ENCODE measurements around the gene ATP10A. TPM values are rescaled to one million over a fixed set of nuclear protein-coding genes. Genes with fewer than 3 reads are reported as not detected.

Gene ATP10A
- total RNA-seq, 1 donor from 2014 or later = 60.2 TPM

DNA sequence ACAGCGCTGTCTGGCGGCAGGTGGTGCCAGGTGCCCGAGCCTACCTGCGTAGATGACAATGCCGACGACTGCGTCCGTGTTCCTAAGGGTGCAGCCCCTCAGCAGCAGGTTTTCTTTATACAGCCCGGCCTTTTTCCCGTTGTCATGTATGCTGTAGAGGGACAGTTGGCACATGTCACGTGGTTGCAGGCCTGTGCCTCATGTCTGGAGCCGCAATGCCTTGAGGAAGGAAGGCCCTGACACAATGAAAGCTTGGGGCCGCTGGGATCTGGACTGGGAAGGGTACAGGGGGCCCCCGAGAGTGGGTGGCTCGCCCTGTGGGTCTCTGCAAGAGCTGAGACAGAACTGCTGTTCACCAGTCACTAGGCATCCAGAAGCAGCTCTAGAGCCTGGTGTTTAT, 136.0 kb downstream of the ATP10A start:
- intact Hi-C loops (cut with micrococcal nuclease) = no loop called here

DNA sequence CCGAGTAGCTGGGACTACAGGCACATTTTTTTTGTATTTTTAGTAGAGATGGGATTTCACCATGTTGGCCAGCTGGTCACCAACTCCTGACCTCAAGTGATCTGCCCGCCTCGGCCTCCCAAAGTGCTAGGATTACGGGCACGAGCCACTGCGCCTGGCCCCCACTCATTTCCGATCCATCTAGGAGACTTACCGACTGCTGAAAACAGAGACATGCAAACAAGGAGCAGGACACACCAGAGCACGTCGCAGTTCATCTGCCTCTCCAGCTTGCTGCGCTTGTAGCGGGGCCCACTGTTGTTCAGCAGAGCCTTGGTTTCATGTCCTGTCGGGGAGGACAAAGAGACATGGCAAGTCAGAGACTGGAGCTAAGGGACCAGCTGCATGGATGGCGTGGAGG, 137.4 kb downstream of the ATP10A start:
- intact Hi-C loops (cut with micrococcal nuclease) = no loop called here

DNA sequence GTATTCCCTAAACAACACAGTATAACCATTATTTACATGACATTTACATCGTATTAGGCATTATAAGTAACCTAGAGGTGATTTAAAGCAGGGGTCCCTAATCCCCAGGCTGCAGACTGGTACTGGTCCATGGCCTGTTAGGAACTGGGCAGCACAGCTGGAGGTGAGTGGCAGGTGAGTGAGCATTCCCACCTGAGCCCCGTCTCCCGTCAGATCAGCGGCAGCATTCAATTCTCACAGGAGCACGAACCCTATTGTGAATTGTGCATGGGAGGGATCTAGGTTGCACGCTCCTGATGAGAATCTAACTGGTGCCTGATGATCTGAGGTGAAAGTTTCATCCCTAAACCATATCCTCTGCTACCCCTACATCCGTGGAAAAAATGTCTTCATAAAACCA, 138.2 kb downstream of the ATP10A start:
- intact Hi-C loops (cut with micrococcal nuclease) = no loop called here

DNA sequence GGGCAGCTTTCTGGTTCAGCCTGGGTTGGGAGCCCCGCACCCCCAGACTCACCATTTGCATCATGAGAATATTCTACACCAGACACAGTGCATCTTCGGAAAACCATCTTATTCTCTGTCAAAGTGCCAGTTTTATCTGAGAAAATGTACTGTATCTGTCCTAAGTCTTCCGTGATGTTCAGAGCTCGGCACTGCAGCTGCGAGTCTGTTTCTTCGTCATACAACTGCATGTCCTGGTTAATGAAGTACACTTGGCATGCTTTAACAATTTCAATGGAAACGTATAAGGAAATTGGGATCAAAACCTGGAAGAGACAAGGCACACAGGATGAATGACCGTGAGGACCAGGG, 141.5 kb downstream of the ATP10A start:
- intact Hi-C loops (cut with micrococcal nuclease) = no loop called here

DNA sequence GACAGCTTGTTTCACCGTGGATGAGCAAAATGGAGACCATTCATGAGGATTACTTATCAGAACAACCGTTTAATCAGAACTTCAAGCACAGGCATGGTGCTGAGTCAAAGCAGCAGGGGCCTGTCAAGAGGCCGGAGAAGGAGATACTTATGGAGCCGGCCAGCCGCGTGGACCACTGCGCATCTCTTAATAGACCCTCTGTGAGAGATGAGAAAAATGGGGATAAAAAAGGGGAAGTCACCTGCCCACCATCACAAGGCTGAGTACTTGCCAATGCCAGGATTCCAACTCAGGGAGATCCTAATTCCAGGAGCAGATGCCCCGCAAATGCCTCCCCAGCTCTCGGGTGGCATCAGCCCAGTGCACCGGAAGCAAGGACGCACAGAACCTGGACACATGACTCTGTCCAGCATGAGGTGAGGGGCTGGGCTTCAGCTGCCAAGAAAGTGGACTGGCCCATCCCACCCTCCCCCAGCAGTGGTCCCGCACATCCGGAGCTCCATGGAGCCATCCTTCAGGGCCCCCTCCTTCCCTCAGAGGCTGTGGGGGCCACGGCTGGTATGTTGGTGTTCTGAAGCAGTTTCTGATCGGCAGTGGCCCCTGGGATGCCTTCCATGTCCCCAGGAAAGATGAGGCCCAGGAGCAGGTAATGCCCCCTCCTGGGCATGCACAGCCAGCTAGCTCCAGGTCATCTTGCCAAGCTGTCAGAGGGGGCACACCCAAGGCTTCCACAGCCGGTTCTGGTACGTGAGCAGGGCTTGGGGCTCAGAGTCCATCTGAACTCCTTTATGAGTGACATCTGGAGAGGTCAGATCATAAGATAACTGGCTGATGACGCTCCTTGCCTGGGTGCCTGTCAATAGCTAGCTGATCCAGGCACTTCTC, 143.8 kb downstream of the ATP10A start:
- intact Hi-C loops (cut with micrococcal nuclease) = loop anchor here (10.0 kb wide), 1 partner anchor 145 kb away; the partner anchor contains the start of gene ATP10A

DNA sequence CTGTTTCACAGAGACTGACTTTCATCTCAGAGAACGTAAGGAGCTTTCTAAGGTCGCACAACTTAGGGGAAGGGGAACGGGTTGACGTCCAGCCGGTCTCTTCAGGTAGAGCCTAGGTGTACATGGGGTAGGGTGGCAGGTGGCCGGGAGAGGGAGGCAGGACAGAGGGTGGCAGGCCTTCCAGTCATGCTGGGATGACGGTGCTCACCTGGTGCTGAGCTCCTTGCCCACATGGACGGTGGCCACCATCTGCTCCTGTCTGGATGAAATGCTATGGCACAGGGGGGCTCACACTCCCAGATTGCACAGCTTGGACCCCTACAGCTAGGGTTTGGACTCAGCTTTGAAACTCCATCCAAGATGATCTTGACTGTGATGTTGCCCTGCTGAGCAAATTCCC, 144.5 kb downstream of the ATP10A start:
- intact Hi-C loops (cut with micrococcal nuclease) = loop anchor here (10.0 kb wide), 1 partner anchor 146 kb away; the partner anchor contains the start of gene ATP10A

DNA sequence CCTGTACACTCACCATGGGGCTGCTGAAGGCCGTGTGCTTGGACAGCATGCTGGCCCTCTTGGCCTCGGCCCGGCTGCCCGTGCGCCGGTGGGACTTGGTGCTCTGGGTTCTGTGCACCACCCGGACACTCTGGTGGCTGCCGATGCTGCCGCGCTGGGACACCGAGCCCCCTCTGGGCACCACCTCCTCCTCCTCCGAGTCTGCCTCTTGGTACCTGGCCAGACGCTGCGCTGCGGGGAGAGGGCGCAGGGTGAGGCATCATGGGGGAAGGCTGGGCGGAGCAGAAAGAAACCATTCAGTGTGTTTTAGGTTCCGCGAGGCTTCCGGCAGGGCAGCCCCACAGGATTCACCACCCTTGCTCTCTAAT, 145.0 kb downstream of the ATP10A start:
- intact Hi-C loops (cut with micrococcal nuclease) = loop anchor here (10.0 kb wide), 1 partner anchor 147 kb away; the partner anchor contains the start of gene ATP10A

DNA sequence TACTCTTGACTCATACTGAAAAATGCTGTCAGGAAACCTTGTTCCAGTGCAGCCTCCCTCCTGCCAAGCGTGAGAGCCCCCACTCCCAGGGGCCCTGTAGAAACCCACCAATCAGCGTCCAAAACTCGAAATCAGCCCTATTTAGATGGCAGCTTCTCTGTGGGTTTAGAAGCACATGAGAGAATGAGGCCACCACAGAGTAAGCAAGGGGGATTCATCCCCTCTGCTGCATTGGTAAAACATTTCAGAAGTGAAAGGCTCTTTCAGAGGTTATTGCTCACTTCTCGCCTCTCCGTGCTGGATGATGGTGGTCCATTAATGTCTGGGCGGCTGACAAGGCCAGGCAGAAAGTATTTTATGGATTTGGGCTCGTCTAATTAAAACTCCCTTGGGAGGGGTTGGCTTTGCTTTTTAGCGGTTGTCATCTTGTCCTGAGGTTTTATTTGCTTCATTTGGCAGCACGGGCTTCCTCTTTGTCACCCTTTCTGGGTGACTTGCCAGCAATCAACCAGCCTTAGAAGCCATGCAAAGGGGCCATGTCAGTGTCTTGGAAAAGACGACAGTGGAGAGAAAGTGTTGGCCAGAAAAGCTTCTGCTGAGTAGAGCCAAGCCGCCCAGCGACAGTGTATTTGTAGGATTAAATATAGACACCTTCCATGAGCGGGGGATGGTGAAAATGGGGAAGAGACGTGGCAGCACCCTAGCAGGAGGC, 145.5 kb downstream of the ATP10A start:
- intact Hi-C loops (cut with micrococcal nuclease) = loop anchor here (10.0 kb wide), 1 partner anchor 147 kb away; the partner anchor contains the start of gene ATP10A

DNA sequence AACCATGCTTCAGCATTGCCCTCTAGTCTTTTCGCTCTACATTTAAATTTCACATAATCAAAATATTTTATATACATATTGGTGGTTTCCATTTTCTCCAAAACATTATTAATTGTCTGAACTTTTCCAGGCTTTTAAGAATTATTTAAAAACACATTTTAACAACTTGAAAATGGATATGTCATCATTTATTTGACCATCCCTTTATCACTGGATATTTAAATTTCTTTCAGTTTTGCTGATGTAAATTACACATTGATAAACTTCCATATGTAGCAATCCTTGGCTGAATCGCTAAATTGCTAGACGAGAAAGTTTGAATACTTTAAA, 146.0 kb downstream of the ATP10A start:
- intact Hi-C loops (cut with micrococcal nuclease) = loop anchor here (10.0 kb wide), 1 partner anchor 148 kb away; the partner anchor contains the start of gene ATP10A

DNA sequence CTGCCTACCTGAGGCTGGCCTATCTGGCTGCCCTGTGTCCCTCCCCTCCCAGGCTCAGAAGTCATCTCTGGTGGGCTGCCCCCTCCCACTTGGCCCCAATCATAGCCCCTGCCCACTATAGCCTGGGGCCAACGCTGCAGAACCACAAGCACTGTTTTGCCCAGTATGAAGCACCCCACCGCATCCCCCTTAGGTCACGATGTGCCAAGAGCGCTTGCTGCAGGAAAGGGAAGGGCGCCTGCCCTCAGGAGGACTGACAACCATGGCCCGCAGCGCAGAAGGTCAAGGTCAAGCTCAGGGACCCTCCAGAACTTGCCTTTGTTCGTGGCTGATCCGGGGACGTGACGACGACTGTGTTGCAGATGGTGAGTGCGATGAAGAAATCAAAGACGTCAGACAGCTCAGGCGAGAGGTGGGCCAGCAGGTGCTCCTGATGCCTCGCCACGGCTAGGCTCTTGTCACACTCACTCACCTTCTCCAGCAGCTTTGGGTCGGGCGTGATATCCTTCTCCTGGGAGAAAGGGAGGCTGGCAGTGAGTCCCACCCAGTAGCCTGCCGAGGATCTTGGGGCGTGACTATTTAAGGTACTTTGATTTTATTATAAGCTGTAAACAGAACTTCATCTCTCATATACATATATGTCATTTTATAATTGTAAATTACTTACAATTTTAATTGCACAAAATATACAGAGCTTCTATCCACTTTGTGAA, 146.6 kb downstream of the ATP10A start:
- intact Hi-C loops (cut with micrococcal nuclease) = loop anchor here (10.0 kb wide), 1 partner anchor 148 kb away; the partner anchor contains the start of gene ATP10A

DNA sequence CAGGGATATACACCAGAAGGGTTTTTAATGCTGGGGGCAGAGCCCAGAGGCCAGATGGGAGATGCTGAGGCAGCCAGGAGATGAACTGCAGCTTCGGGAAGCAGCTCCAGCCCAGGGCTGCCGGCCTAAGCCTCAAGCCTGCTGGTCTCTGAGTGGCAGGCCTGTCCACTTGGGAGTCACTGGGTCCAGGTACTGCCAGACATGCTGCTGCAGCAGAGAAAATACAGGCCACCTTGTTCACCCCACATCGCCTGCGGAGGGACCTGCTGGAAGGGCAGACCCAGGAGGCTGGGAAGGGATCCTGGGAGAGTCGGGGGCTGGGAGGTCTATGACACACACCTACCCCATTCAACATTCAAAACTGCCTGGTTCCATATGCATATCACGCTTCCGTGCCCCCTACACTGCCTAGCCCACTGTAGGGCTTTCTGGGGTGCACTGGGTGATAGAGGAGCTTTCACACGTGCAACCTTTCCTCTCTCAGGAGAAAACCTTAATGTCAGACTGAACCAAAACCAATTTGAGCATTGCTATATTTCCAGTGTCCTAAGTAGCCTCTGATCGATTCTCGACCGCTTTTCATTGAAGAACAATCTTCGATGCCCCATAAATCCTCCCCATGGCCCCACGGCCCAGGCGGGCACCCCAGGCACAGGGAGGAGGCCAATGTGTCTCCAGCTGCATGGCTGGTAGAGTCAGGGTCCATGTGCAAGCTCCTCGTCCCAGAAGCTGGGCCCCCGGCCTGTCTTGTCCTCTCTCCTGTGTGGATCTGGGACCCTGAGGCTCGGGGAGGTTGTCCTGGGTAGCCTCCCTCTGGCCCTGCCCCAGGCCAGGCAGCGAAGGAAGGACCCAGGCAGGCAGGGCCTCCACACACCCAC, 147.4 kb downstream of the ATP10A start:
- intact Hi-C loops (cut with micrococcal nuclease) = loop anchor here (10.0 kb wide), 1 partner anchor 149 kb away; the partner anchor contains the start of gene ATP10A

DNA sequence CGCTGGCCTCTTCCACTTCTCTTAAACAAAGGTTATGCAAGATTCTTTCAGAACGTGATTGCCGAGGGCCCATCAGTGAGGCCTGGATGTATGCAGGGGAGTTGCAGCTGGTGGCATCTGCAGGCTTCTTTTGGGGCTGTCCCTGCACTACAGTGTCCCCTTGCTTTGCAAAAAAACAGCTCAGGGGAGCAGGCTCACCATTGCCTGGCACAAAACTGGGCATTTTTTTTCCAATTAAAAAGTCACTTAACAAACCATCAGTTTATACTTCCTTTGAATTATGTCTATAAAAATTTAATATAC, 148.6 kb downstream of the ATP10A start:
- intact Hi-C loops (cut with micrococcal nuclease) = loop anchor here (10.0 kb wide), 1 partner anchor 150 kb away; the partner anchor contains the start of gene ATP10A

DNA sequence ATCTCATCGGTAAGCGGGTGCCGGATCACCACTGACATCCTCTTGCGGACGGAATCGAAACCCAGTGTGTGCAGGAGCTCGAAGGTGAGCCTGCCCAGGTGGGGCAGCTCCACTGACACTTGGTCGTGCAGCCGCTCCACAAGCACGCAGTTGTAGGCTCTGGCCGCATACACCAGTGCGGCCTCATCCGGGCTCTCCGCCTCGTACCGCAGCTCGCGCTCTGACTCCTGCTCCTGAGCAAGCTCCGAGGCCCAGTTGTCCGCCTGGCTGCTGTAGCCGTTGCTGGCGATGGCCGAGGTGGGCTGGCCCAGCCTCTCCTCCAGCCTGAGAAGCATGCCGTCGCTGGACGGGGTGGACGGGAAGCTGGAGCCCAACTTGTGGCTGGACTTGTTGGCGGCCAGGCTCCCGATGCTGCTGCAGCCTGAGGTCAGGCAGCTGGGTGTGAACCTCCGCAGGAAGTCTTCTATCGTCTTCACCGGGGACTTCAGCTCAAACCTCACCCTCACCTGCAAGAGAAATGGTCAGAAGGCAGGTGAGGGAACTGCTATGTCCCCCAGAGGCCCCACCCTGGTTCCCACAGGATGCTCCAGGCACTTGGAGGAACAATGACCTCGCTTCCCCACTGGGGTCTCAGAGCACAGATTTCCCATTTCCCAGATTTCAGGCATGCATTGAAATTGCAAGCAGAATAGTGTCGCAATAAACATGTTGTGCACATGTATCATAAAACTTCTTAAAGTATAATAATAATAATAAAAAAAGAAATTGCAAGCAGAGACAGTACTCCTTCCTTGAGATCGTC, 149.2 kb downstream of the ATP10A start:
- intact Hi-C loops (cut with micrococcal nuclease) = loop anchor here (10.0 kb wide), 1 partner anchor 151 kb away; the partner anchor contains the start of gene ATP10A

DNA sequence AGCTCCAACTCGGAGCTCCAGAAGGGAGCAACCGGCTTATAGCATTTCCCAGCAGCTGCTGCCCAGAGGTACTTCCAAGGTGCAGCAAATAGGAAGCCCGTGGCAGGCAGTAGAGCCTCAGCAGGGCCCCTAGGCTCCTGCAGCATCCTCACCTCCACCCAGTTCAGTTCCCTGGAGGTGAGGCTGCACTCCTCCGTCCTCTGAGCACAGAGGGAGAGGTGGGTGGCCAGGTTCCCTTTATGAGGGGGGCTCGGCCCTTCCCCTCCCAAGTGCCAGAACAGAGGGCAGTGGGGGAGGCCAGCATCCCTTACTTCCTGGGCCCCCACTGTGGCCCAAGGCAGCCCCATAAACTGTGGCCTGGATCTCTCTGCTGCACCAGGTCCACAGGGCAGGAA, 150.2 kb downstream of the ATP10A start:
- intact Hi-C loops (cut with micrococcal nuclease) = loop anchor here (10.0 kb wide), 1 partner anchor 152 kb away; the partner anchor contains the start of gene ATP10A

DNA sequence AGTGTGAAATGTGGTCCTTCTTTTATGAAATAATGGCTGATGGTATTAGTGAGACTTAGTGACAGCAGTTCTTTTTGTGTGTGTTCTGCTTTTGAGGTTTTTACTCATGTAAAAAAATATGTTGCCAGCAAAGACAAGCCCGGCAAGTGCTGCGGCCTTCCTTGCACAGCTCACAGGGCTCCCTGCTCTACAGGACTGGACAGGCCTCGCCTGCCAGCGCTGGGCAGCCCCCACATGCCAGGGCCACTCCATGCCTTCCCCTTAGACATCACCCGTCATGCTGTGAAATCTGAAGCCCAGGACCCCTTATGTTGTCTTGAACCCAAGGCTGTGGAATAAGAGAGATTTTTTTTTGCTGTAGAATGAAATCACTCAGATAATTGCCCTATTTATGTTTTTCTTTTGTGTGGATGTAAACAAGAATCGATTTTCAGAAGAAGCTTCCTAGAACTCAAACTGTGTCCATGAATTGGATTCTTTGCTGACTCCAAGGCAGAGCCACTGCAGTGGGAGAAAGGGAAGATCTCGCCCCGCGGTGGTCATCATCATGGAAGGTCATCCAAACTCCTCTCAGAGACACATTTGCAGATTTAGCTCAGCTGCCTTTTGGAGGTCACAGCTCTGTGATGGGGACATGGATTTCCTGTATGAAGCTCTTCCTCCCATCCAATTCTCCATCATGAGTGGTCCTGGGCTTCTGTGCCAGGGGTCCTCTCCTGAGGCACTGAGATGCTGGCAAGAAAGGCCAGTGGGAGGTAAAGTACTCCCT, 150.8 kb downstream of the ATP10A start:
- intact Hi-C loops (cut with micrococcal nuclease) = loop anchor here (10.0 kb wide), 1 partner anchor 152 kb away; the partner anchor contains the start of gene ATP10A

DNA sequence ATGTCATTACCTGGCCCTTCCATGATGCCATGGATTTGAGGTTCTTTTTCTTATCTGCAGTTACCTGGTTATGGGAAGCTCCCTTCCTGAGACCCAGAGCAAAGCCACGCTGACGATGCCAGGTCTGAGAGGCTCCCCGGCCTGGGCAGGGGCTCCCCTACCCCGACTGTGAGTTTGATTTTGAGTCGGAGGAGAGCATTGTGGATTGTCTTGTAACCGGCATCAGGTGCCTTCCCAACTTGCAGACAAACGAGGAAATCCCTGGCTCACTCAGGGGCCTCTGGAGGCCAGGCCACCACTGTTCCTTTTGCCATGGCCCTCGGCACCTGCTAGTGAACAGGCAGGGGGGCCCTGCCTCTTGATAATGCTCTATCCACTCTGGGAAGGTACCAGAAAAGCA, 151.4 kb downstream of the ATP10A start:
- intact Hi-C loops (cut with micrococcal nuclease) = loop anchor here (10.0 kb wide), 1 partner anchor 153 kb away; the partner anchor contains the start of gene ATP10A

DNA sequence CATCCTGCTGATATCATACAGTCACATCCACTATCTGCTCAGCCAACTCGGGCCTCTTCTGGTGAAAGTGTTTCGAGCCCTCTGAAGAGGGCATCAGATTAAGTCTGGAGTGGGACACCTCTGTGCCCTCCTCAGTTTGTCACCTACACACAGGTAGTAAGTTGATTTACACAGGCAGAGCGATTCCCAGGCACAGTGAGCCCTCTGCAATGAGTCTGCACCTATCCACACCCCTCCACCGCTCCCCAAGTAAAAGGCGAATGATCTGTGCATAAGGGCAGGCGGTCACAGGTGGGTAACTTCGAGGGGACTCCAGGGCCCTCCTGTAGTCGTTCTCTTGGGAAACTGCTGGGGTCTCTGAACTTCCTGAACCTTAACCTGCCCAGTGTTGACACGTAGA, 152.0 kb downstream of the ATP10A start:
- intact Hi-C loops (cut with micrococcal nuclease) = loop anchor here (10.0 kb wide), 1 partner anchor 154 kb away; the partner anchor contains the start of gene ATP10A

DNA sequence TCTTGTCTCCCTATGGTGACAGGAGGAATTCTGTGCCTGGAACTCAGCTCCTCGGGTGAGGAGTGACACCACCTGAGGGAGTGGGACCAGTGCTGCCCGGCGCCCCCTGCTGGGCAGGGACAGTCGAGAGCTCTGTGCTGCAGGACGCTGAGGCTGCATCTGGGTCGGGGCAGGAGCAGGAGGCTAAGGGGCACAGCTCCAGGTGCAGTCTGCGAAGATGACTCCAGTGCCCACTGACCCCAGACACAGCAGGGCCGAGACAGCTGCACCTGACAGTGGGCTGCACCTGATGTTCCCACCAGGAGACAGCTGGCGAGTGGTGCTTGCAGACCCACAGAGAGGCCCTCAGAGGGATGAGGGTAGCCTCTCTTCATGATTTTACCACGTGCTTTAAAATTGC, 152.9 kb downstream of the ATP10A start:
- intact Hi-C loops (cut with micrococcal nuclease) = loop anchor here (10.0 kb wide), 1 partner anchor 155 kb away; the partner anchor contains the start of gene ATP10A

Data from T-helper 1 cell treated with Interleukin-12 subunit alpha and Interleukin-12 subunit beta and Interleukin-4 antibody, amounts not matched to agents 30 ng/mL and 1 ng/mL, for 36 hours (primary cell).